Effector memory CD8-positive, alpha-beta T cell (primary cell): ENCODE results near the gene MICAL3.

ENCODE experiments used
- ATAC-seq: fragments of 150-1000 bp; cut with Tn5 transposase; replicated peaks from 2 replicates; pipeline ENCODE4 v1.10.0; 2021; ENCODE audit warnings: mild to moderate bottlenecking, moderate library complexity
- DNase-seq, 3 experiments: peaks; one replicate each; pipeline ENCODE4 v3.0.0; 2021
- H3K27ac Mint-ChIP-seq, 2 donors: one replicate each; pipeline ENCODE4 v1.8.0; 2022; ENCODE audit warnings: mild to moderate bottlenecking in 2 of 2, mixed read lengths in 2 of 2, moderate library complexity in 2 of 2
- H3K27me3 Mint-ChIP-seq, 2 donors: one replicate each; pipeline ENCODE4 v1.8.0; 2022; ENCODE audit warnings: mixed read lengths in 2 of 2
- H3K36me3 Mint-ChIP-seq: one replicate; pipeline ENCODE4 v1.8.0; 2022; ENCODE audit warnings: mild to moderate bottlenecking, moderate library complexity, mixed read lengths; ENCODE audit not compliant: insufficient read depth
- H3K4me1 Mint-ChIP-seq, 2 donors: one replicate each; pipeline ENCODE4 v1.8.0; 2022; ENCODE audit warnings: low read depth in 2 of 2, mixed read lengths in 2 of 2
- H3K4me3 Mint-ChIP-seq, 2 donors: one replicate each; pipeline ENCODE4 v1.8.0; 2022; ENCODE audit warnings: mild to moderate bottlenecking in 2 of 2, mixed read lengths in 2 of 2, moderate library complexity in 2 of 2
- H3K9me3 Mint-ChIP-seq, 2 donors: one replicate each; pipeline ENCODE4 v1.8.0; 2022; ENCODE audit warnings: mixed read lengths in 2 of 2

The MICAL3 gene

DNA sequence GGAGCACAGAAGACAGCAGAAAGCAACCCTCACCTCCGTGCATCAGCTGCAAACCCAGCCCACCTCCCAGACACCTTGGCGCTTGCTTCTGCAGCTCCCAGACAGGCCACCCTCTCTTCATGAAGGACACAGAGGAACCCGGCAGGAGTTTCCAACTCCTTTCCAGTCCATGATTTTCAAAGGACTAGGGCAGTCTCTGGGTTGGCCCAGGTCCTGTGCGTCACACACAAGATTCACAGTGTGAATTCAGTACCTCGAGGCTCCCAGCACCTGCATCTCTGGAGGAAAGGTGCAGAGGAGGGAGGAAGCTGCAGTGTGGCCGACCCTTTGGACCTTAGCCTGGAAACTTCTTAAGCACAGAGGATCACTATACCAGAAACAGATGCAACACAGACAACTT is 189.1 kb downstream of the MICAL3 start:
- no peaks in the 10 kb centered on the region for H3K27me3 Mint-ChIP-seq
- H3K27ac Mint-ChIP-seq, result peak overlapping the region in 1 of 2 donors; percentile 8
- ATAC-seq, result no peak
- no peak for DNase-seq
- H3K4me3 Mint-ChIP-seq, result no peak overlapping the region
- H3K36me3 Mint-ChIP-seq, result peaks cover 13% of the 10 kb centered on the region
- peaks cover 0 to under 1% of the 10 kb centered on the region in 2 donors for H3K4me1 Mint-ChIP-seq
- H3K9me3 Mint-ChIP-seq, result no peaks in the 10 kb centered on the region

DNA sequence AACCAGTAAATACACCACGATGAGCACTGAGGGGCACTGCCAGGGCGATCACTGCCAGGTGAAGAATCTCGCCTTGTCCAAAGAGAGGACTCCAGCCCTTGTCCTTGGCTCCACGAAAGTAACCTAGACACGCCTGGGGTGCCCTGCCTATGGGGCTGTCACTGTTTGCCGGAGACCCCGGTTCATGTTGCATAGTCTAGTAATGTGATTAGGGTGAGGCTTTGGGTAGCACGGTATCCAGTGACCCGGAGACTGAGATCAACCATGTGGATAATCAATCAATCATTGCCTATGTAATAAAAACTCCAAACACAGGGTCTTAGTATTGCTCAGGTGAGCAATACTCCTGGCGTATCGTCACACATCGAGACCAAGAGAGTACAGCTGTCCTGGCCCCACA is 190.9 kb downstream of the MICAL3 start:
- no peak for ATAC-seq
- peak overlapping the region in 1 of 2 donors; percentile 56 for H3K27ac Mint-ChIP-seq

DNA sequence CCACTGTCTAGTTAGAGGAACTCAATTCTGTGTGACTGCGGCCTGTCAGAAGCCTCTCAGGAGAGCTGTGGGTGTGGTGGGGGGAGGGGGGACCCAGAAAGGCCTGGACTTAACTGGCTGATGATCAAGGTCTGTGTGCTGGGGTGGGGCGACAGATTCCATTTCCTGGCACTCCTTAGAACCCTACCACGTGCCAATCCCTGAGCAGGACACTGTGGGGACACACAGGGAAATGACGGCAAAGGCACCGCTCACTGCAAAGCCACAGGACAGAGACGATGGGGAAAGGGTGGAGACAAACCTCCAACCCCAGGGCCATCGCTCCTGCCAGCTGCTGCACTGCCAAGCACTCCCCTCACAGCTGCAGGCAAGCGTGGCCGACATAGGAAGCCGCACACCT is 191.7 kb downstream of the MICAL3 start:
- no peaks in the 10 kb centered on the region for H3K9me3 Mint-ChIP-seq
- H3K27ac Mint-ChIP-seq, result no peak overlapping the region
- no peaks in the 10 kb centered on the region for H3K27me3 Mint-ChIP-seq
- H3K4me3 Mint-ChIP-seq, result no peak overlapping the region
- H3K36me3 Mint-ChIP-seq, result peaks cover 3% of the 10 kb centered on the region
- no peak for DNase-seq
- H3K4me1 Mint-ChIP-seq, result peaks cover 6% of the 10 kb centered on the region in 2 donors
- no peak for ATAC-seq

More for the DNA sequence above, 190.9 kb downstream of the MICAL3 start:
- H3K9me3 Mint-ChIP-seq, result no peaks in the 10 kb centered on the region
- H3K4me1 Mint-ChIP-seq, result peaks cover 6% of the 10 kb centered on the region in 2 donors
- no peak for DNase-seq
- H3K4me3 Mint-ChIP-seq, result no peak overlapping the region
- H3K36me3 Mint-ChIP-seq, result peaks cover 9% of the 10 kb centered on the region
- H3K27me3 Mint-ChIP-seq, result no peaks in the 10 kb centered on the region

DNA sequence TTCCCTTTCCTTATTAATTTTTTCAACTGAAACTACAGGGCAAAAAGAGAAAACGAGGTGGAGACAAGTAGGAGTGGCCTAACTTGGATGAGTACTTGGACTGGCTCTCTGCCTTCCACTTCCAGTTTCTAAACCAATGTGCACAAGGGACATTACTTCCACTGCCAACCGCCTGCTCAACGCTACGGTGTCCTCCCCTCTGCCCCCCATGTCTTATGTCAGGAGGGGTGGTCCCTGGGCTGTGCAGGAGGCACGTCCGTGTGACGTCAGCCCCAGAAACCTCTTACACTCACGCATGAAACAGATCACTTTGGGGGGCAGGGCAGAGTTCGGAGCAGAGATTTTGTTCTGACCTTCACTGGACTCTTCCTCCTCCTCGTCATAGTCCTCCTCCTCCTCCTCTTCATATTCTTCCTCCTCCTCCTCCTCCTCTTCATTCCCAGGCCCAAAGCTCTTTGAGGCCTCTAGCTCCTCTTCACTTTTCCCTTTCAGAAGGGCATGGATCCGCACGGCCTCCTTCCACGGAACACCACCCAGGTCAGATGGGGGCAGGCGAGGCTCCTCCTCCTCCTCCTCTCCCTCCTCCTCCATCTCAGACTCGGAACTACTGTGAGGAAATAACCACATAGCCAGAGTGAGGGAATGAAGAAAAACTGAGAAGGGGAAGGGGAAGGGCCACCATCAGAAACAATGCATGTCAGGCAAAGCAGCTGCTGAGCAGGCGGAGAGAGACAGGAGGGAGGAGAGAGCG is 192.7 kb downstream of the MICAL3 start:
- no peak overlapping the region for H3K4me3 Mint-ChIP-seq

DNA sequence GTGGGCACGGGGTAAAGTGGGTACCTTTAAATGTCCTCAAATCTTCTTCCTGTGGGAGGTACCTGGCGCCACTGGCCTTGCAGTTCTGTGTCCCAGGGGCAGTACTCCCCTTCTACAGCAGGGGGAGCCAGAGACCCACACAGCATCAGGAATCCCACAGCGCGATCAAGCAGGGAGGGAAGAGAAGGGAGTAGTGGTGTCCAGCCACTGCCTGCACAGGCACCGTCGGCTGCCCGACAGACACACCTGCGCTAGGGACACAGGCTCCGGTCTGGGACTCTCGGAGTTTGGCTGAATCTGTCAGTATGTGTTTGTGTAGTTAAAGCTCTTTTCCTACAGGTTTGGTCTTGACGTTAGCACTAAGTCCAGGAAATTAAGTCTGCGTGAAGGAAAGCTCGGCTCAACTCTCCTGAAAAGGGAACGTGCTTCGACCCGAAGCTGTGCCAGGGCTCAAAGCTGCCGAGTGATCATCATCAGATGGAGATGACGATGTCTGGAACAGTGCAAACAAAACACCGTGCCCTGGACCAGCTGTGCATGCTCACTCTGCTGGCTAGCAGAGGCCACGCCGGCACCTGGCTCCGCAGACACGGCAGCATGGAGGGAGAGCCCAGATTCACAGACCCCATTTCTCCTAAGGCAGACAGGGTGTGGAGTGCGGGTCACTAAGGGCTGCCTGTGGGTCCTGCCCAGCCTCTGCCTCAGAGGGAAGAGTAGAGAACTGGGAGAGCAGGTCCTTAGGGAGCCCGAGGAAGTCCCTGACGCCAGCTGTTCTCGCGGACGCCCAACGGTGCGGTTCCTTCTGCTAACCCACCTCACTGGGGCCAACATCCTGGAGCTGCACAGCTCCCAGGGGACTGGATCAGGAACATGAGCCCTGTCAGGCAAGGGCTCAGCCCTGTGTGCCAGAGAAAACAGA is 194.1 kb downstream of the MICAL3 start:
- Mint-ChIP-seq H3K36me3 (peaks cover 3% of the 10 kb centered on the region), H3K4me1 (peaks cover 6% of the 10 kb centered on the region in 2 donors), H3K9me3 (no peaks in the 10 kb centered on the region), H3K27ac (peak overlapping the region; percentile 35 to 52), H3K27me3 (no peaks in the 10 kb centered on the region), H3K4me3 (no peak overlapping the region)
- ATAC-seq (peak; percentile 96), DNase-seq (peak; percentile 77 to 85 (median 77))

More for the DNA sequence above, 192.7 kb downstream of the MICAL3 start:
- Mint-ChIP-seq H3K4me1 (peaks cover 6% of the 10 kb centered on the region in 2 donors), H3K27me3 (no peaks in the 10 kb centered on the region), H3K9me3 (no peaks in the 10 kb centered on the region), H3K36me3 (peaks cover 3% of the 10 kb centered on the region), H3K27ac (peak overlapping the region in 1 of 2 donors; percentile 52)
- ATAC-seq (no peak), DNase-seq (no peak)

DNA sequence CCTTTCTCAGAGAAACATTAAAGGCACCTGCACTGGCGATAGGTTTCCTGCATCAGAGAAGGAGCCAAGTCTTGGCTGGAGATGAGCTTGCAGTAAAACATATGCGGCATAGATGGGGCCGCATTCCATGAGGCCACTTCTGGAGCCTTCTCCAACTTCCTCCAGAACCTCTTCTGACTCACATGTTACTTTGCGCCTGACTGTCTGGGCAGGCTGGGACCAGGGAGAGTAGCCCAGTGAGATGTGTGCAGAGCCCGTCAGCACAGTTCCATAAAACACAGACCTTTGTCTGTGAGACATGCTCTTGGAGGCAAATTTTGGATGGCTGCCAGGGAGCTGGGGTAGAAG is 194.7 kb downstream of the MICAL3 start:
- DNase-seq (no peak), ATAC-seq (no peak)
- peak overlapping the region; percentile 26 to 35 for H3K27ac Mint-ChIP-seq
- peaks cover 3% of the 10 kb centered on the region for H3K36me3 Mint-ChIP-seq
- no peaks in the 10 kb centered on the region for H3K27me3 Mint-ChIP-seq
- peaks cover 6% of the 10 kb centered on the region in 2 donors for H3K4me1 Mint-ChIP-seq
- H3K4me3 Mint-ChIP-seq, result no peak overlapping the region
- H3K9me3 Mint-ChIP-seq, result no peaks in the 10 kb centered on the region

DNA sequence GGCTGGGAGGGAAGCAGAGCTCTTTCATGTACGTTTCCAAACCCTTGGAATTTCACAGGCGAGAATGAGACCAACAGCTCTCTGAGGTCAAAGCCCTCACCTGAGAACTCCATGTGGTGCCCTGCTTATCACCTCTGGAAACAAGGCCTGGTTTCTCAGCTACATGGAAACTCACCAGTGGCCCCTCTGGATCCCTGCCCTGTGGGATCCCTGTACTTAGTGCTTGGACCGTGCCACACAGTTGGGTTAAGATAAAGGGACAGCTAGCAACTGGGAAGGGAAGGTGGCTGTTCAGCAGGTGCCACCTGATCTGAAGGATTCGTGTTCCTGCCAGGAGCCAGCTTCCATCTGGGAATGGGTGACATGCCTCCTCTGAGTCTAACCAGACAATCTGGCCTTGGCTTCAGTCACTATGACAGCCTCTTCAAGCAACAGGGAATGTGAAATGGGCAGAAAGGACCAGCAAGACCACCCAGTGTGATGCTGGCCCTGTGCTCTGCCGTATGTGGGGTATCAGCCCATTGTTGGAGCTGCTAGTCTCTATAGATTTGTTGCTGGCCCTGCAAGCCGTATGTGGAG is 195.8 kb downstream of the MICAL3 start:
- Mint-ChIP-seq H3K27ac (no peak overlapping the region), H3K4me3 (no peak overlapping the region), H3K36me3 (peaks cover 3% of the 10 kb centered on the region), H3K27me3 (no peaks in the 10 kb centered on the region), H3K9me3 (no peaks in the 10 kb centered on the region), H3K4me1 (peaks cover 6% of the 10 kb centered on the region in 2 donors)
- ATAC-seq, result no peak
- DNase-seq, result no peak

DNA sequence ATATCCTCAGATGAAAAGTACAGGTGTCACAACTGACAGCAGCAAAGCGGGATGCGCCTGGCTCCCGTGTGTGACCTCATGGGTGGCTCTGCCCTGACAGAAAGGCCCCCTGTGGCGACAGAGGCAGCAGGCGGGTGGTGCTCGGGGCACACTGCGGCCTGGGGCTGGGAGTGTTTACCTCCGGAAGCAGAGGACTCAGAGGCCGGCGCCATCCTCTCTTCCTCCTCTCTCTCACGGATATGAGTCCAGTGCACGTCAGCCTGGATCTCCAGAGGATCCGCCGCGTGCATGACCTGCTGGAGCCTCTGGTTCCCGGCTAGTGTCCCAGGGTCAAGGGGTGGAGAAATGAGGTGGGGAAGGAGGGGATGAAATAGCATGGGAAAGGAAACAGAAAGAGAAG is 196.9 kb downstream of the MICAL3 start:
- Mint-ChIP-seq H3K9me3 (no peaks in the 10 kb centered on the region), H3K36me3 (peaks cover 3% of the 10 kb centered on the region), H3K27me3 (no peaks in the 10 kb centered on the region), H3K27ac (peak overlapping the region in 1 of 2 donors; percentile 30), H3K4me1 (peaks cover 6% of the 10 kb centered on the region in 2 donors), H3K4me3 (no peak overlapping the region)
- no peak for DNase-seq
- no peak for ATAC-seq

DNA sequence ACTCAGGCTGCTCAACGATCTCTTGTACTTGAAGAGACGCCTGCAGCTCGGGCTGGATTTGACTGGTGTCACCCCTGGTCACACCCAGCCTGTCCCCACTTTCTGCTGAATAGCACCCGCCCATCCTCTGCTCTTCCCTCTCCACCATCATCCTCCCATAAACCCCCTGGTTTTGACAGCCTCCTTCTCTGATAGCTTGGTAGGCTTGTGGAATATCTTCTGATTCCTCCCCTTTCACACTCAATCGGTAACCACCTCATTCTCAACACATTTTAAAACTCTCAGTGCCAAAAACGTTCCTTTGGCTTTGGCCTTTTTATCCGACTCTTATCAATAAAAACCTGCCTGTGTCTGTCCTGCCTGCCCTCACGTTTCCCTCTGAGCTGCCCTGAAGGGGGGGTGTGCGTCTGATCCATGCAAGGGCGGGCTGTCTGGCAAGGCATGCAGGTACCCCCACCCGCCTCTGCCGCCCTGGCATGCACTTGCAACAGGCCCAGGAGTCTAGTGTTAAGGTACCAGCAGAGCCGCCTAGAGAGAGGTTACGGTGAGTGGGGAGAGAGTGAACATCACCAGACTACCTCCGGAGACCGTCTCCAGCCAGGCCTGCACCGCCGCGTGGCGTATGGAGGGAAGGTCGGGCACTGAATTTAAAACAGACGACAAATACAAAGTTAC is 198.3 kb downstream of the MICAL3 start:
- DNase-seq (no peak), ATAC-seq (no peak)
- no peaks in the 10 kb centered on the region for H3K9me3 Mint-ChIP-seq
- no peak overlapping the region for H3K4me3 Mint-ChIP-seq
- no peaks in the 10 kb centered on the region for H3K27me3 Mint-ChIP-seq
- H3K4me1 Mint-ChIP-seq, result peaks cover 6% of the 10 kb centered on the region in 2 donors
- H3K27ac Mint-ChIP-seq, result peak overlapping the region in 1 of 2 donors; percentile 18
- peaks cover 3% of the 10 kb centered on the region for H3K36me3 Mint-ChIP-seq

DNA sequence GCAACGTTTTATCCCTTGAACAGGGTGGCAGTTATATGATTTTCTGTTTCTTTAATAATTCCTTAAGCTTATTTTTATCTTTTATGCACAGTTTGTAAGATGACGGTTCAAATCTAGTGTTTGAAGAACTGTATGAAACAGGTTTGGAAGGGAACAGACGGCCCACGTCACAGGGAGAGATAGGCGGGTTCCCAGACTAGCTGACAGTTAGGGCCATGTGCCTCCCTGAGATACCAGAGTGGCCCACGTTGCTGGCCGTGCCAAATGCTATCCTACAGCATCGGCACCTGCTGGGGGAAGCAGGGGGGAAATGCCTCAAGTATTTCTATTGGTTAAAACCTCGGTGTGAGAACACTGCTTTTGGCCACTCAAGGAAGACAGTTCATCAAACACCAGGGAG is 199.9 kb downstream of the MICAL3 start:
- H3K4me3 Mint-ChIP-seq, result no peak overlapping the region
- DNase-seq, result no peak
- no peaks in the 10 kb centered on the region for H3K36me3 Mint-ChIP-seq
- H3K27me3 Mint-ChIP-seq, result no peaks in the 10 kb centered on the region
- no peak for ATAC-seq
- no peak overlapping the region for H3K27ac Mint-ChIP-seq
- no peaks in the 10 kb centered on the region for H3K9me3 Mint-ChIP-seq
- H3K4me1 Mint-ChIP-seq, result no peaks in the 10 kb centered on the region

DNA sequence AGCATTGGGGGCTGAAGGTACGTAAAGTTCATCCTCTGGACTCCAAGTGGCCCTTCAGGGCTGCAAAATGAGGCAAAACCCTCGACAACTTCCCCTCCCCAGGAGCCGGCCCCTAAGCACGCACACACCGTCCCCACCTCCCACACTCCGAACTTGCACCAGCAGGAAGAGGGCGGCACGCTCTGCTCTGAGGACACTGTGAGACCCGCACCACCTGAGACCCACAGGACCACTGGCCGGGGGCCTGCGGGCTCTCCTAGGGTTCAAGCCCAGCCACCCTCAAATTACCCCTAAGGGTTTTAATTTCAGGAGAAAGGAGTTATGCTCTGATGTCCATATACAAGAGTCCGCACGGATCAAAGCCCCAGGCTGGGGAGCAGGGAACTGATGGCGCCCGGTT is 200.4 kb downstream of the MICAL3 start:
- ATAC-seq (no peak), DNase-seq (no peak)
- H3K4me3 Mint-ChIP-seq, result no peak overlapping the region
- no peak overlapping the region for H3K27ac Mint-ChIP-seq
- no peaks in the 10 kb centered on the region for H3K9me3 Mint-ChIP-seq
- H3K4me1 Mint-ChIP-seq, result no peaks in the 10 kb centered on the region
- H3K27me3 Mint-ChIP-seq, result no peaks in the 10 kb centered on the region
- peaks cover under 1% of the 10 kb centered on the region for H3K36me3 Mint-ChIP-seq

DNA sequence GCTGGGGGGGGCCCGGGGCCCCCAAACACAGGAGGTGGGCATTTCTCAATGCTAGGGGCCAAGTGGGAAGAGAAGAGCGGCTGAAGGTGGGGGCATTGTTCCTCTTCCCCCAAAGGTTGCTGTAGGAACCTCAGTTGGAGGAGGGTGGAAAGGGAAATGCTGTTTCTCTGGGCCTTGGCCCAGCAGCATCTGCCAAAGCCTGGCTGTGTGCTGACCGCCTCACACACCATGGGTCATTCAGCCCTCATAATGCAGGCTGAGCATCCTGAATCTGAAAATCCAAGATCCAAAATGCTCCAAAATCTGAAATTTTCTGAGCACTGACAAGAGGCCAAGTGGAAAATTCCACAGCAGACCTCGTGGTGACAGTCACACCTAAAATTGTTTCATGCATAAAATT is 201.1 kb downstream of the MICAL3 start:
- no peak for ATAC-seq
- no peak overlapping the region for H3K27ac Mint-ChIP-seq
- H3K4me3 Mint-ChIP-seq, result no peak overlapping the region
- no peaks in the 10 kb centered on the region for H3K4me1 Mint-ChIP-seq
- H3K27me3 Mint-ChIP-seq, result no peaks in the 10 kb centered on the region
- DNase-seq, result no peak
- H3K9me3 Mint-ChIP-seq, result no peaks in the 10 kb centered on the region
- peaks cover 3% of the 10 kb centered on the region for H3K36me3 Mint-ChIP-seq

DNA sequence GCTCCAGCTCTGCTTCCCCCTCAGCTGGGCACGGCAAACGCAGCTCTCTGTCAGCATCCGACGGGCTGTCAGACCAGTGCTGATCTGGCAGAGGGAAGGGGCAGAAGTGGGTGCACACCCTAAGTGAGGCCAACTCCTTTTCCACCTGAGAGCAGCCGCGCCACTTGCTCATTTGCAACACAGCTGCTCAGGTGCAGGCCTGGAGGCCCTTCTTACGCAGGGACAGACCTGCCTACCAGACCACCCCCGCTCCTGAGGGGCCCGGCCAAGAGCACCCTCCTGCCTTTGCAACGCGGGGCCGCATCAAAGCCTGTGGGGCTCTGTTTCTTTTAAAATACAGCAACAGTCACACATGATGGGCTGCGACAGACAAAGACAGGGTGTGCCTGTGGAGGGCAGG is 202.3 kb downstream of the MICAL3 start:
- Mint-ChIP-seq H3K9me3 (no peaks in the 10 kb centered on the region), H3K4me3 (no peak overlapping the region), H3K27ac (no peak overlapping the region), H3K27me3 (no peaks in the 10 kb centered on the region), H3K36me3 (peaks cover 3% of the 10 kb centered on the region), H3K4me1 (no peaks in the 10 kb centered on the region)
- ATAC-seq (no peak), DNase-seq (no peak)
